BE2C (cell line): ENCODE results near the gene LAMA3.

Experiments used
- DNase-seq: peaks from one replicate; pipeline ENCODE4 v3.0.0-alpha.2; 2020
- H3K27me3 ChIP-seq: fragments of 250-450 bp; sonication (Bioruptor Pico); 2 replicates; pipeline ENCODE4 v1.5.1; 2020; ENCODE audit warnings: mild to moderate bottlenecking
- H3K36me3 ChIP-seq: fragments of 250-450 bp; sonication (Bioruptor Pico); 2 replicates; pipeline ENCODE4 v1.5.1; 2020; ENCODE audit warnings: mild to moderate bottlenecking
- H3K4me1 ChIP-seq: fragments of 250-450 bp; sonication (Bioruptor Pico); 2 replicates; pipeline ENCODE4 v1.5.1; 2020
- H3K4me3 ChIP-seq: 2 replicates; pipeline ENCODE4 v1.5.1; 2011; ENCODE audit warnings: low read depth, low read length
- H3K9me3 ChIP-seq: fragments of 250-450 bp; sonication (Bioruptor Pico); 2 replicates; pipeline ENCODE4 v1.5.1; 2020
- CTCF ChIP-seq: IDR thresholded peaks from 2 replicates; pipeline ENCODE4 v1.5.1; 2012; ENCODE audit warnings: mild to moderate bottlenecking, low read depth, low read length

Gene LAMA3

DNA sequence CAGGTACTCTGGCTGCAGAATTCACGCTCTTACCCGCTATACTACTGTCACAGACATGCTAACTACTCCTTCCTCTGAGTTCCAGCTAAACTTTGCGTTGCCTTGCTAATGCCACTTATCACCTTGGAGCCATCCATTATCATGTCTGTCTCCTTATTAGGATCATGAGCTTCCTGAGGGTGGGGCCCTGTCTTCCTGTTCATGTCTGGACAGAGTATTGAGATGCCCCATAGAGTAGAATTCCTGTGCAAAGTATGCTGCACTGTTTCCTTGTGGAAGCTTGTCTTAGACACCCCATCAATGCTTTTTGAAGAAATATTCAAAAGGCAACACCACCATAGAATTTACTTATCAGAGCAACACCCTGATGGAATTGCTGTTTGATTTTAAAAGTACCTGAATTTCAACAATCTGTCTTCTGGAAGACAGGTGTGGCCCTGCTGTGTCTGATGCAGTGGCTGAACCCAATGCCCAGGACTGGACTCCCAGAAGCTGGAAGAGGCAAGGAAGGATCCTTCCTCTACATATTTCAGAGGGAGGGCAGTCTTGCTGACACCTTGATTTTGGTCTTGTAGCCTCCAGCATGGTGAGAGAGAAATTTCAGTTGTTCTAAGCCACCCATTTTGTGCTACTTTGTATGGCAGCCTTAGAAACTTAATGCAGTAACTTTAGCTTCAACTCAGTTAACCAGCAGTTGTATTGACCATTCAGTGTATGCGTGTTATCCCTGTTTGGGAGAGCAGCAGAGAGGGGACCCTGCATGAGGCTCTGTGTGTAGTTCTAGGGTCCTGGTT lies 5.6 kb downstream of the LAMA3 start:
- no peak for DNase-seq
- Histone ChIP-seq H3K4me1 (no peaks in the 10 kb centered on the region), H3K9me3 (no peaks in the 10 kb centered on the region), H3K27me3 (peaks cover 4% of the 10 kb centered on the region), H3K4me3 (no peak overlapping the region), H3K36me3 (no peaks in the 10 kb centered on the region)
- no peak for TF ChIP-seq CTCF

- H3K27me3 ChIP-seq: no peaks in the 10 kb centered on the region
- H3K36me3 ChIP-seq: no peaks in the 10 kb centered on the region
- H3K4me3 ChIP-seq: no peak overlapping the region
- no peak for TF ChIP-seq CTCF
- no peak for DNase-seq
- H3K9me3 ChIP-seq: no peaks in the 10 kb centered on the region
- H3K4me1 ChIP-seq: no peaks in the 10 kb centered on the region
These were observed 11.8 kb downstream of the LAMA3 start for GRCh38 chr18:23701017-23701416.

DNA sequence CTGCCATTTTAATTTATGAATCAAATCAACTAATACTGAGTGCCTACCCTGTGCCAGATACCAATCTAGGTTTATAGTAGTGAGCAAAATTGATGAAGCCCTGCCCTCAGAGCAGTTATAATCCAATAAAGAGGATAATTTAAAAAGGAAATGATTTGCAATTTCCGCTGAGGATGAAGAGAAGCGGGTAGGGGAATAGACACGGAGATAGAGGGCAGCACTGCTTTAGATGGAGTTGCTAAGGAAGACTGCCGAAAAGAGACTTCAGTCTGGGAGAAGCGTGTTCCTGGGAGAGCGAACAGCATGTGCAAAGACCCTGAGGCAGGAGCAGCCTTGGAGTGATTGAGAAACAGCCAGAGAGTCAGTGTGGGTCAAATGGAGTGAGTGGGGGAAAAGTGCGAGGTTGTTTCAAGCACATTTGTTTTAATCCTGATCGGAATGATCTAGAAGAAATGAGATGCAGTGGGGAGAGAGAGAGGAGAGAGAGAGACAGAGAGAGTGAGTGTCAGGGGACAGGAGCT lies 12.4 kb downstream of the LAMA3 start:
- Histone ChIP-seq H3K4me3 (no peak overlapping the region), H3K4me1 (no peaks in the 10 kb centered on the region), H3K9me3 (no peaks in the 10 kb centered on the region), H3K36me3 (no peaks in the 10 kb centered on the region), H3K27me3 (no peaks in the 10 kb centered on the region)
- TF ChIP-seq CTCF: no peak
- no peak for DNase-seq

- H3K9me3 ChIP-seq: no peaks in the 10 kb centered on the region
- no peak overlapping the region for H3K4me3 ChIP-seq
- DNase-seq: no peak
- no peaks in the 10 kb centered on the region for H3K27me3 ChIP-seq
- H3K36me3 ChIP-seq: no peaks in the 10 kb centered on the region
- no peaks in the 10 kb centered on the region for H3K4me1 ChIP-seq
- TF ChIP-seq CTCF: no peak
These were observed 13.4 kb downstream of the LAMA3 start for GRCh38 chr18:23702606-23703005.

DNA sequence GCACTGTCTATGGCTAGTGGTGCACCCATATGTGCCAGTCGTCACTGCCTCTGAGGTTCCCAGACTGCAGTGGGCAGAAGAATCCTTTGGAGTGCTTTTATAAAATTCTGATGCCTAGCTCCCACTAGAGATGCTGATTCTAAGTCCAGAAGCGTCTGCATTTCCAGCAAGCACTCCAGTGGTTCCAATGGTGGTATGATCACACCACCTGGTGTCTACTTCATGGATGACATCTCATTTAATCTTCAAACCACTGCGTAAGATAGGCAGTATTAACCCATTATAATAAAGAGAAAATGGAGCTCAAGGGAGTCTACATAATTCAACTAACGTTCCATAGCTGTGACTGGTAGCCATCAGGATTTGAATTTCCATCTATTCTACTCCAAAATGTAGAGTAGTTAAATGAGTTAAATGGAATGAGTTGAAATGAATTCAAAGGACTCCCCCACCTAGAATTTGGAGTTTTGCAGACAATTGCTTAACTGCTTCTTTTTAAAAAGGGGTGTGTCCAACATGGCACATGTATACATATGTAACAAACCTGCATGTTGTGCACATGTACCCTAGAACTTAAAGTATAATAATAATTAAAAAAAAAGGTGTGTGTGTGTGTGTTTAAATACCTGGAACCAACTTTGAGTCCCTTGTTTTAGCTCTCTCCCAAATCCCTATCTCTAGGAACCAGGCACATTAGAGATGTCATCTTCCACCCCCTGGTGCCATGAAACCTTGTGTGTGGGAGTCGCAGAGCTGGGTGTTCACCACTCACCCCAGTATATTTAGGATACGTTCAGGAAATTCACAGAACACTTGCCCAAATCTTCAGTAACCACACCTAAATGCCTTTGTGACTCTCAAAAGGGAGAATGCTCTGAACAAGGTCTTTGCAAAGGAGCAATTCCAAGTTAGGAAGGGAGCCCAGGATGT lies 14.1 kb downstream of the LAMA3 start:
- no peaks in the 10 kb centered on the region for H3K9me3 ChIP-seq
- no peaks in the 10 kb centered on the region for H3K4me1 ChIP-seq
- DNase-seq: peak; percentile 13
- H3K27me3 ChIP-seq: no peaks in the 10 kb centered on the region
- H3K4me3 ChIP-seq: no peak overlapping the region
- no peaks in the 10 kb centered on the region for H3K36me3 ChIP-seq
- peak; percentile 58 for TF ChIP-seq CTCF
